A673 (cell line): Measurements from ENCODE around the gene HSDL1. TPM values are rescaled to one million over a fixed set of nuclear protein-coding genes. Genes with fewer than 3 reads are reported as not detected.

Experiments
- BruUV-seq: library from RNA; stranded (reverse); fragments of 400-500 nt; replicated peaks from 2 replicates; lab custom pipeline; 2021; lab: Mats Ljungman, UMichigan
- CTCF ChIA-PET: fragments of 300-600 bp; sonication (Branson Sonifier 250); formaldehyde crosslinking; loops from one replicate; lab custom pipeline; 2022; ENCODE audit warnings: antibody characterized with exemption; lab: Charles Lee
- POLR2A ChIA-PET: fragments of 300-600 bp; sonication (Branson Sonifier 250); formaldehyde crosslinking; loops from one replicate; lab custom pipeline; 2022; ENCODE audit warnings: antibody characterized with exemption; ENCODE audit not compliant: low non-redundant PET; lab: Charles Lee
- DNase-seq: peaks from one replicate; pipeline ENCODE4 v3.0.0-alpha.2; 2015; ENCODE audit warnings: low spot score
- H3K27ac ChIP-seq: fragments of 200-600 bp; sonication (generic); 2 replicates; pipeline ENCODE4 v1.5.1; 2016; ENCODE audit warnings: mixed run types, low read depth, mild to moderate bottlenecking, mixed read lengths, antibody characterized with exemption, low read length; ENCODE audit not compliant: poor library complexity, severe bottlenecking
- H3K27me3 ChIP-seq: fragments of 200-600 bp; sonication (generic); replicated peaks from 2 replicates; pipeline ENCODE4 v1.6.1; 2017; ENCODE audit warnings: mixed run types, low read depth, mild to moderate bottlenecking, mixed read lengths, antibody characterized with exemption, low read length; ENCODE audit not compliant: insufficient read depth, poor library complexity
- H3K36me3 ChIP-seq: fragments of 200-600 bp; sonication (generic); 2 replicates; pipeline ENCODE4 v1.6.1; 2016; ENCODE audit warnings: mixed run types, mild to moderate bottlenecking, mixed read lengths, antibody characterized with exemption, low read length; ENCODE audit not compliant: insufficient read depth, poor library complexity, severe bottlenecking
- H3K4me1 ChIP-seq: fragments of 200-600 bp; sonication (generic); 2 replicates; pipeline ENCODE4 v1.6.1; 2017; ENCODE audit warnings: mixed run types, mild to moderate bottlenecking, mixed read lengths, antibody characterized with exemption, low read length; ENCODE audit not compliant: insufficient read depth, poor library complexity, severe bottlenecking
- H3K4me3 ChIP-seq: fragments of 200-600 bp; sonication (generic); 2 replicates; pipeline ENCODE4 v1.5.1; 2016; ENCODE audit warnings: low read depth, mixed run types, mild to moderate bottlenecking, mixed read lengths, low read length; ENCODE audit not compliant: poor library complexity, severe bottlenecking
- H3K9me3 ChIP-seq: fragments of 200-600 bp; sonication (generic); 2 replicates; pipeline ENCODE4 v1.6.1; 2016; ENCODE audit warnings: mixed run types, low read depth, mild to moderate bottlenecking, mixed read lengths, antibody characterized with exemption, low read length; ENCODE audit not compliant: poor library complexity, severe bottlenecking
- EZH2 ChIP-seq: fragments of 200-600 bp; sonication (generic); IDR thresholded peaks from 2 replicates; pipeline ENCODE4 v1.6.1; 2017; ENCODE audit warnings: borderline replicate concordance, low read depth, mild to moderate bottlenecking, mixed read lengths, antibody characterized with exemption, low read length; ENCODE audit not compliant: poor library complexity, severe bottlenecking
- intact Hi-C: fragments of 100-400 bp; cut with micrococcal nuclease; formaldehyde crosslinking; loops from one replicate; pipeline ENCODE4 v1.10.0; 2022; ENCODE audit not compliant: unreplicated experiment
- total RNA-seq: library from RNA; stranded (reverse); gene quantifications from 2 replicates; pipeline ENCODE4 v1.2.3, GENCODE V29; 2021
- TF ChIP-seq, protein P1 (sequence below): fragments of 300-800, 200-600 bp; sonication (generic); conservative IDR thresholded peaks from 2 replicates; pipeline ENCODE4 v1.5.1; 2017; ENCODE audit warnings: low read depth, mild to moderate bottlenecking, antibody characterized with exemption, low read length, moderate library complexity, mixed read lengths

HSDL1 gene
- total RNA-seq, 1 experiment from 2014 or later, result 45.6 TPM

DNA sequence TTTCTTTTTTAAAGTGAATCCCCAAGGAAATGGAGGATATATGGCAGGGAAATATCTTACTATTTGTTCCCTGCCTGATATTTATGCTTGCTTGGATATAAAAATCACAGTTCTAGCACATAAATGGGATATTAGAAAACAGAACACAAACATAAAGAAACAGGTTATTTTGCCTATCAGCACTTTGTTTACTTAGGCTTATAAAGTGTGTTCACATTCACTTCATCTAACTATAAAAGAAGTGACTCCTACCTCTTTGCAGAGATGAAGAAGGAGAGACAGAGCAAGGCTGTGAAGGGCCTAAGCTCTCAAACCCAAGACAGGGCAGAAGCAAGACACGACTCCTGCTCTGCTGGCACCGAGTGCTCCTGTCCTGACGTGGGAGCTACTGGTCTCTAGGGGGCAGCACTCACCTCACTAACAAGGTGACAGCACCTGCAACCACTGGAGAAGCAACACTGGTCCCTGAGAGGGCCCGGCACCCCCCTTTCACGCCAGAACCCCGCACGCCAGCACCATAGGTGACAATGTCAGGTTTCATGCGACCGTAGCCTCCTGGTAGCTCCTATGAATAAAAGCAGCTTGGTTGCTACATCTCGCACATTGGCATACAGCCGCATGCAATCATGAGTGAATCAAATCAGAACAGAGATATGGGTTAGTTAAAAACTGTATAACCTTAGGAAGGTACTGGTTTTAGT, 60.3 kb downstream of the HSDL1 start:
- Histone ChIP-seq H3K4me1 (no peaks in the 10 kb centered on the region), H3K36me3 (peaks cover 35% of the 10 kb centered on the region), H3K27me3 (no peaks in the 10 kb centered on the region), H3K27ac (no peak overlapping the region), H3K4me3 (no peak overlapping the region), H3K9me3 (no peaks in the 10 kb centered on the region)
- TF ChIP-seq, protein P1, sequence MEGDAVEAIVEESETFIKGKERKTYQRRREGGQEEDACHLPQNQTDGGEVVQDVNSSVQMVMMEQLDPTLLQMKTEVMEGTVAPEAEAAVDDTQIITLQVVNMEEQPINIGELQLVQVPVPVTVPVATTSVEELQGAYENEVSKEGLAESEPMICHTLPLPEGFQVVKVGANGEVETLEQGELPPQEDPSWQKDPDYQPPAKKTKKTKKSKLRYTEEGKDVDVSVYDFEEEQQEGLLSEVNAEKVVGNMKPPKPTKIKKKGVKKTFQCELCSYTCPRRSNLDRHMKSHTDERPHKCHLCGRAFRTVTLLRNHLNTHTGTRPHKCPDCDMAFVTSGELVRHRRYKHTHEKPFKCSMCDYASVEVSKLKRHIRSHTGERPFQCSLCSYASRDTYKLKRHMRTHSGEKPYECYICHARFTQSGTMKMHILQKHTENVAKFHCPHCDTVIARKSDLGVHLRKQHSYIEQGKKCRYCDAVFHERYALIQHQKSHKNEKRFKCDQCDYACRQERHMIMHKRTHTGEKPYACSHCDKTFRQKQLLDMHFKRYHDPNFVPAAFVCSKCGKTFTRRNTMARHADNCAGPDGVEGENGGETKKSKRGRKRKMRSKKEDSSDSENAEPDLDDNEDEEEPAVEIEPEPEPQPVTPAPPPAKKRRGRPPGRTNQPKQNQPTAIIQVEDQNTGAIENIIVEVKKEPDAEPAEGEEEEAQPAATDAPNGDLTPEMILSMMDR, result peak; percentile 81
- TF ChIP-seq EZH2, result no peak
- DNase-seq, result peak; percentile 62
- intact Hi-C loops, result loop anchor here (5.0 kb wide), 1 partner anchor 93 kb away; no protein-coding TSS in a partner anchor
- BruUV-seq, result no TSS peak
- POLR2A ChIA-PET, result interaction anchor here (0.6 kb wide), 1 partner anchor 30 kb away, joined by 4 read pairs; no protein-coding TSS in a partner anchor
- CTCF ChIA-PET, result interaction anchor here (0.5 to 1.6 kb wide), 7 partner anchors 32 to 535 kb away, joined by 3 to 6 read pairs (median 4); partner anchors contain the start of genes MBTPS1 and TAF1C

DNA sequence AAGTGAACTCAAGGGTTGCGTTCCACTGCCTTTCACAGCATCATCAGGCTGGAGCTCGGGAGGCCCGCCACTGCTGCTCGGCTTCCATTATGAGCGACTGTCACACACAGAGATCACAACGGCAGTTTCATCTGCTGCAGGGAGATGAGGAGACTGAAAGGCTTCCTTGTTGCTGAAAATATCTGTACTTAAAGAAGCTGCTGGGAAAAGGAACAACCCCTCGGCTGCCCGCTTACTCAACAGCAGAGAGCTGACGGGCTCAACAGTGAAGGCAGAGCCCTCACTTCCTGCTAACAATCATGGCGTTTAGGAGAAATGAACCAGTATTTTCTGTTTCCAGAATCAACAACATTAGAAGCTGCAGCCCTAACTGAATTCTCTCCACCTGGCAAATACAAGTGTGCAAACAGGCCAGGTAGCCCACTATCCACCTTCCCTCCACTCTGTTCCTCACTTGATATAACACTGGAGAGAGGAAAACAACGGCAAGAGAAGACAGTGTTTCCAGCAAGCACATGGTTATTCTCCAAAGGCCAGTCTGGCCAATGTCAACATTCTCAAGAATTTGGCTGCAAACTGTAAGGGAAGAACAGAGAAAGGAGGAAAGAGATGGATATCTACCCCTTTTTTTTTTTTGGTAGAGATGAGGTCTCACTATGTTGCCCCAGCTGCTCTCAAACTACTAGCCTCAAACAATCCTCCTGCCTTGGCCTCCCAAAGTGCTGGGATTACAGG, 62.0 kb downstream of the HSDL1 start:
- H3K4me1 ChIP-seq, result no peaks in the 10 kb centered on the region
- no peak for TF ChIP-seq EZH2
- H3K4me3 ChIP-seq, result no peak overlapping the region
- intact Hi-C loops, result no loop called here
- no peaks in the 10 kb centered on the region for H3K27me3 ChIP-seq
- H3K36me3 ChIP-seq, result peaks cover 31% of the 10 kb centered on the region
- ChIA-PET CTCF (interaction anchor here (1.0 kb wide), 1 partner anchor 34 kb away, joined by 3 read pairs; the partner anchor contains the start of gene MBTPS1), POLR2A (no interaction called here)
- H3K27ac ChIP-seq, result no peak overlapping the region
- BruUV-seq, result no TSS peak
- H3K9me3 ChIP-seq, result no peaks in the 10 kb centered on the region
- no peak for DNase-seq

DNA sequence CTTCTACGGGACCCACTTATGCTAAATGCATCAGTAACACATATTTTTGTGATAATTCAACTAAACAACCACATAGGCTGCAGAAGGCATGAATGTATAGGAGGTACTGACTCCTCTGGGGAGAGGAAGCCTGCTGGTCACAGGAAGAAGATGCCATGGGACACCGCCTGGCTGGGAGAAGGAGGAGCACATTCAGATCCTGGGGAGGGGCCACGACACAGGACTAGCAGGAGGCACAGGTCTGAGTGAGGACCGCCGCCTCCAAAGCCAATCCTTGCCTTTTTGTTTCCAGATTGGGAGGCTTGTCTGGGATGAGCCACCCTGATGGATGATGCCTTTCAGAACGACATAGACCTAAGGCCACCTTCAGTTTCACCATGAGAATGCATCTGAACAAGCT, 62.9 kb downstream of the HSDL1 start:
- ChIA-PET POLR2A (no interaction called here), CTCF (no interaction called here)
- H3K36me3 ChIP-seq, result peaks cover 22% of the 10 kb centered on the region
- no peak overlapping the region for H3K4me3 ChIP-seq
- intact Hi-C loops, result no loop called here
- BruUV-seq, result no TSS peak
- H3K9me3 ChIP-seq, result no peaks in the 10 kb centered on the region
- DNase-seq, result no peak
- H3K4me1 ChIP-seq, result no peaks in the 10 kb centered on the region
- TF ChIP-seq EZH2, result no peak
- TF ChIP-seq, protein P1, result no peak
- H3K27ac ChIP-seq, result no peak overlapping the region
- no peaks in the 10 kb centered on the region for H3K27me3 ChIP-seq
